Breast epithelium (tissue), 3 donors: ENCODE data around the gene TTLL10.

Source experiments
- POLR2A ChIP-seq: fragments of 450-650 bp; IDR thresholded peaks from one replicate; pipeline ENCODE4 v1.6.1; 2016; ENCODE audit warnings: antibody characterized with exemption, mild to moderate bottlenecking, moderate library complexity
- POLR2AphosphoS5 ChIP-seq, 3 donors: sonication (generic); formaldehyde crosslinking; IDR thresholded peaks; one replicate each; pipeline ENCODE4 v1.6.1; 2017; ENCODE audit warnings: antibody characterized with exemption in 3 of 3

- no peak for TF ChIP-seq POLR2AphosphoS5 (IDR thresholded peaks at IDR 0.05)
- TF ChIP-seq POLR2A: no peak
Measured at GRCh38 chr1:1243266-1243660, 69.6 kb downstream of the TTLL10 start.
